Bronchial epithelial cell (primary cell): Measurements from ENCODE around the gene PPM1B. TPM values are rescaled to one million over a fixed set of nuclear protein-coding genes. Genes with fewer than 3 reads are reported as not detected.
A peak's percentile ranks its signal among the peaks of the same experiment; 100 is the strongest.

Experiments
- DNase-seq: peaks from one replicate; pipeline ENCODE4 v3.0.0-alpha.2; 2010; ENCODE audit warnings: low read depth
- FAIRE-seq: peaks from 2 replicates; lab custom pipeline; 2011; peaks lifted over from hg19 to GRCh38; lab: Jason Lieb, UNC
- H3K27me3 ChIP-seq: 2 replicates; pipeline ENCODE4 v1.5.1; 2011; ENCODE audit warnings: low read length; ENCODE audit not compliant: control insufficient read depth, insufficient read depth
- H3K36me3 ChIP-seq: 2 replicates; pipeline ENCODE4 v1.5.1; 2011; ENCODE audit warnings: low read length; ENCODE audit not compliant: control insufficient read depth, insufficient read depth
- H3K4me3 ChIP-seq: 2 replicates; pipeline ENCODE4 v1.5.1; 2011; ENCODE audit warnings: mild to moderate bottlenecking, low read depth, low read length, control low read depth
- CTCF ChIP-seq: IDR thresholded peaks from 2 replicates; pipeline ENCODE4 v1.5.1; 2011; ENCODE audit warnings: mild to moderate bottlenecking, moderate library complexity, low read length, control low read depth, inconsistent platforms; ENCODE audit not compliant: insufficient read depth, severe bottlenecking
- total RNA-seq: library from RNA; depleted of rRNA; stranded (reverse); fragments of >200 nt; gene quantifications from 2 replicates; pipeline ENCODE4 v1.2.1, GENCODE V29; 2014

Gene PPM1B
- total RNA-seq, 1 donor from 2014 or later, result 35.3 TPM

GRCh38 chr2:44191739-44192138, 23.1 kb downstream of the PPM1B start:
- no peaks in the 10 kb centered on the region for H3K27me3 ChIP-seq
- H3K4me3 ChIP-seq, result no peak overlapping the region
- no peak for FAIRE-seq

GRCh38 chr2:44192646-44193045, 24.0 kb downstream of the PPM1B start:
- no peak for DNase-seq
- FAIRE-seq, result no peak
- Histone ChIP-seq H3K4me3 (no peak overlapping the region), H3K36me3 (no peaks in the 10 kb centered on the region), H3K27me3 (no peaks in the 10 kb centered on the region)
- no peak for TF ChIP-seq CTCF

More at GRCh38 chr2:44191739-44192138, 23.1 kb downstream of the PPM1B start:
- DNase-seq, result no peak
- no peaks in the 10 kb centered on the region for H3K36me3 ChIP-seq
- no peak for TF ChIP-seq CTCF

GRCh38 chr2:44195714-44196113, 27.0 kb downstream of the PPM1B start:
- no peak for FAIRE-seq
- TF ChIP-seq CTCF, result no peak
- H3K27me3 ChIP-seq, result no peaks in the 10 kb centered on the region

GRCh38 chr2:44197816-44198215, 29.1 kb downstream of the PPM1B start:
- FAIRE-seq (no peak), DNase-seq (no peak)
- Histone ChIP-seq H3K36me3 (no peaks in the 10 kb centered on the region), H3K4me3 (no peak overlapping the region), H3K27me3 (no peaks in the 10 kb centered on the region)
- no peak for TF ChIP-seq CTCF

More at GRCh38 chr2:44195714-44196113, 27.0 kb downstream of the PPM1B start:
- Histone ChIP-seq H3K4me3 (no peak overlapping the region), H3K36me3 (no peaks in the 10 kb centered on the region)
- DNase-seq, result no peak

GRCh38 chr2:44200011-44200410, 31.3 kb downstream of the PPM1B start:
- no peaks in the 10 kb centered on the region for H3K27me3 ChIP-seq
- FAIRE-seq, result no peak
- no peak overlapping the region for H3K4me3 ChIP-seq
- DNase-seq, result peak; percentile 5
- no peaks in the 10 kb centered on the region for H3K36me3 ChIP-seq
- no peak for TF ChIP-seq CTCF

GRCh38 chr2:44200759-44201158, 32.1 kb downstream of the PPM1B start:
- Histone ChIP-seq H3K4me3 (no peak overlapping the region), H3K27me3 (no peaks in the 10 kb centered on the region), H3K36me3 (no peaks in the 10 kb centered on the region)
- no peak for FAIRE-seq
- DNase-seq, result no peak
- no peak for TF ChIP-seq CTCF
